Measurements from ENCODE around the gene RPN2. TPM values are rescaled to one million over a fixed set of nuclear protein-coding genes. Genes with fewer than 3 reads are reported as not detected.

The RPN2 gene
- total and polyA plus RNA-seq, 2 donors (not counting 1 experiment from before 2014, with no cell fraction given) = 262 to 414 TPM

DNA sequence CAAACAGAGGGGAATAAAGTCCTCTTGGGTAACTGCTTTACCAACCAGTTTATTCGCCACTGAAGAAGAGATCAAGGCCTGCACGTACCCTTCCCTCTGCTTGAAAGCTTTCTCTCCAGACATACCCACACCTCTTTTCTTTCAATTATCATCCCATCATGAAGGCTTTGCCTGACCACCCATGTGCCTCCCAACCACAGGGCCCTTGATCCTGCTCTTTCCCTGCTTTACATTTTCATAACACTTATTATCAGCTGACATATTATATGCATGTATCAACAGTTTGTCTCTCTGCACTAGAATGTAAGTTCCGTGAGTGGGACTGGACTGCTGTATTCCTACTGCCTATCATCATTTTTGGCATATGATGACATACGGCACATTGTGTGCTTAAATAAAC is 20.9 kb upstream of the RPN2 start:
- Histone ChIP-seq H3K27me3 (ENCODE audit: control insufficient read depth, insufficient read depth, low read length) (no peaks in the 10 kb centered on the region), H3K4me3 (replicated peaks in 1 of 4; ENCODE audit: control extremely low read depth in 1 of 4, insufficient read depth in 1 of 4, low read depth in 3 of 4, low read length in 4 of 4) (no peak overlapping the region), H3K9ac (ENCODE audit: insufficient read depth, low read length) (no peak overlapping the region), H3K4me1 (ENCODE audit: control insufficient read depth, extremely low read depth, insufficient read depth, low read length) (no peaks in the 10 kb centered on the region), H4K20me1 (ENCODE audit: control insufficient read depth, extremely low read depth, insufficient read depth, low read length) (no peaks in the 10 kb centered on the region), H3K79me2 (ENCODE audit: control insufficient read depth, insufficient read depth, low read length) (no peaks in the 10 kb centered on the region), H3K4me2 (ENCODE audit: extremely low read depth, insufficient read depth, low read length) (no peak overlapping the region), H3K9me3 (ENCODE audit: control insufficient read depth, insufficient read depth, low read depth, low read length) (no peaks in the 10 kb centered on the region), H3K27ac (ENCODE audit: insufficient read depth, low read length) (no peak overlapping the region), H2AFZ (ENCODE audit: low read length) (no peak overlapping the region), H3K36me3 (ENCODE audit: control insufficient read depth, insufficient read depth, low read length) (no peaks in the 10 kb centered on the region)
- TF ChIP-seq EZH2 (IDR thresholded peaks at IDR 0.05; ENCODE audit: low read length, missing control alignments) = no peak
- TF ChIP-seq CTCF (conservative IDR thresholded peaks at IDR 0.05 in 1 of 2, IDR thresholded peaks at IDR 0.05 in 1 of 2; ENCODE audit: low read depth in 1 of 2, low read length in 2 of 2) = no peak
- no peak for DNase-seq (ENCODE audit: low read depth in 2 of 2)

DNA sequence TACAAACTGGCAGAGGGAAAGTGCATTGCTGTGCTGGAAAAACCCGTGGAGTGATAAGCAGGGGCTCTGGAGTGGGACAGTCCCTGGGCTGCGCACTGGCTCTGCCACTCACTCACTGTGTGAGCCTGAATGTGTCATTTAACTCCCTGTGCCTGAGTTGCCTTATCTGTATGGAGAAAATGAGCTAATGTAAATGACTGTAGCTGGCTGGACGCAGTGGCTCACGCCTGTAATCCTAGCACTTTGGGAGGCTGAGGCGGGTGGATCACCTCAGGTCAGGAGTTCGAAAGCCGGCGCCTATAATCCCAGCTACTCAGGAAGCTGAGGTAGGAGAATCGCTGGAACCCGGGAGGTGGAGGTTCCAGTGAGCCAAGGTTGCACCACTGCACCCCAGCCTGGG is 18.4 kb upstream of the RPN2 start:
- DNase-seq (ENCODE audit: low read depth in 2 of 2) = no peak
- Histone ChIP-seq H4K20me1 (ENCODE audit: control insufficient read depth, extremely low read depth, insufficient read depth, low read length) (no peaks in the 10 kb centered on the region), H3K4me3 (replicated peaks in 1 of 4; ENCODE audit: control extremely low read depth in 1 of 4, insufficient read depth in 1 of 4, low read depth in 3 of 4, low read length in 4 of 4) (no peak overlapping the region), H3K9me3 (ENCODE audit: control insufficient read depth, insufficient read depth, low read depth, low read length) (no peaks in the 10 kb centered on the region), H2AFZ (ENCODE audit: low read length) (no peak overlapping the region), H3K36me3 (ENCODE audit: control insufficient read depth, insufficient read depth, low read length) (no peaks in the 10 kb centered on the region), H3K9ac (ENCODE audit: insufficient read depth, low read length) (no peak overlapping the region), H3K27me3 (ENCODE audit: control insufficient read depth, insufficient read depth, low read length) (no peaks in the 10 kb centered on the region), H3K27ac (ENCODE audit: insufficient read depth, low read length) (no peak overlapping the region), H3K4me1 (ENCODE audit: control insufficient read depth, extremely low read depth, insufficient read depth, low read length) (no peaks in the 10 kb centered on the region), H3K79me2 (ENCODE audit: control insufficient read depth, insufficient read depth, low read length) (no peaks in the 10 kb centered on the region), H3K4me2 (ENCODE audit: extremely low read depth, insufficient read depth, low read length) (no peak overlapping the region)
- no peak for TF ChIP-seq EZH2 (IDR thresholded peaks at IDR 0.05; ENCODE audit: low read length, missing control alignments)
- TF ChIP-seq CTCF (conservative IDR thresholded peaks at IDR 0.05 in 1 of 2, IDR thresholded peaks at IDR 0.05 in 1 of 2; ENCODE audit: low read depth in 1 of 2, low read length in 2 of 2) = no peak

DNA sequence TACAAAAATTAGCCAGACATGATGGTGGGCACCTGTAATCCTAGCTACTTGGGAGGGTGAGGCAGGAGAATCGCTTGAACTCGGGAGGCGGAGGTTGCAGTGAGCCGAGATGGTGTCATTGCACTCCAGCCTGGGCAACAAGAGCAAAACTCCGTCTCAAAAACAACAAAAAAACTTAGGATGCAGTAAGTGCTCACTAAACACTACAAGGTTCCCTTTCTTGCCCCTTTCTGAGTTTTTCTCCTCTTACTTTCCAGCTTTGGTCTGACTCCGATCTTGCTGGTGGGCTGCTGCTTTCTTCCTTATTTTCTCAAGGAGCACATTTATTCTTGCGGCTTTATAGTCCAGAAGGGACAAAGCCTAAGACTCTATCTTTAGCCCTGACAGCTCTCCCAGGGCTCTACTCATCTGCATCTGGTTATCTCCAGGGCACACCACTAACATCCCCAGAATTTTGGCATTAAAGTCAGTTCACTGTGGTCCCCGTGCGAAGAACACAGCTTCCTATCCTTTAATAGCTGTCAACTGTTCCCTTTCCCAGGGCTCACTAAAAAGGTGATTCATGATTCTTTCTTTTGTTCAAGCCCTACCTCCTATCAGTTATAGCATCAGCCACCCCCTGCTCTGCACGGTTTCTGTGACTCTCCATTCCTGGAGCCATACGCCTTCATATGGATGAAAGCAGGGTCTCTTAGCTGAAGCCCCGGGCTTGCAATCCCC is 17.1 kb upstream of the RPN2 start:
- Histone ChIP-seq H3K4me1 (ENCODE audit: control insufficient read depth, extremely low read depth, insufficient read depth, low read length) (no peaks in the 10 kb centered on the region), H3K27ac (ENCODE audit: insufficient read depth, low read length) (no peak overlapping the region), H3K4me3 (replicated peaks in 1 of 4; ENCODE audit: control extremely low read depth in 1 of 4, insufficient read depth in 1 of 4, low read depth in 3 of 4, low read length in 4 of 4) (no peak overlapping the region), H3K4me2 (ENCODE audit: extremely low read depth, insufficient read depth, low read length) (no peak overlapping the region), H2AFZ (ENCODE audit: low read length) (no peak overlapping the region), H3K36me3 (ENCODE audit: control insufficient read depth, insufficient read depth, low read length) (no peaks in the 10 kb centered on the region), H3K9me3 (ENCODE audit: control insufficient read depth, insufficient read depth, low read depth, low read length) (no peaks in the 10 kb centered on the region), H3K79me2 (ENCODE audit: control insufficient read depth, insufficient read depth, low read length) (no peaks in the 10 kb centered on the region), H3K9ac (ENCODE audit: insufficient read depth, low read length) (no peak overlapping the region), H4K20me1 (ENCODE audit: control insufficient read depth, extremely low read depth, insufficient read depth, low read length) (no peaks in the 10 kb centered on the region), H3K27me3 (ENCODE audit: control insufficient read depth, insufficient read depth, low read length) (no peaks in the 10 kb centered on the region)
- DNase-seq (ENCODE audit: low read depth in 2 of 2) = no peak
- TF ChIP-seq CTCF (conservative IDR thresholded peaks at IDR 0.05 in 1 of 2, IDR thresholded peaks at IDR 0.05 in 1 of 2; ENCODE audit: low read depth in 1 of 2, low read length in 2 of 2) (no peak), EZH2 (IDR thresholded peaks at IDR 0.05; ENCODE audit: low read length, missing control alignments) (no peak)

Measured in fibroblast of lung (primary cell).